Measurements from ENCODE around the gene CLK2. TPM values are rescaled to one million over a fixed set of nuclear protein-coding genes. Genes with fewer than 3 reads are reported as not detected.

CLK2 gene
- total and polyA plus RNA-seq, 2 of the 13 experiments (the other 11 are each of a cell fraction or from before 2014, with no cell fraction given), result 20.1 to 73.5 TPM

DNA sequence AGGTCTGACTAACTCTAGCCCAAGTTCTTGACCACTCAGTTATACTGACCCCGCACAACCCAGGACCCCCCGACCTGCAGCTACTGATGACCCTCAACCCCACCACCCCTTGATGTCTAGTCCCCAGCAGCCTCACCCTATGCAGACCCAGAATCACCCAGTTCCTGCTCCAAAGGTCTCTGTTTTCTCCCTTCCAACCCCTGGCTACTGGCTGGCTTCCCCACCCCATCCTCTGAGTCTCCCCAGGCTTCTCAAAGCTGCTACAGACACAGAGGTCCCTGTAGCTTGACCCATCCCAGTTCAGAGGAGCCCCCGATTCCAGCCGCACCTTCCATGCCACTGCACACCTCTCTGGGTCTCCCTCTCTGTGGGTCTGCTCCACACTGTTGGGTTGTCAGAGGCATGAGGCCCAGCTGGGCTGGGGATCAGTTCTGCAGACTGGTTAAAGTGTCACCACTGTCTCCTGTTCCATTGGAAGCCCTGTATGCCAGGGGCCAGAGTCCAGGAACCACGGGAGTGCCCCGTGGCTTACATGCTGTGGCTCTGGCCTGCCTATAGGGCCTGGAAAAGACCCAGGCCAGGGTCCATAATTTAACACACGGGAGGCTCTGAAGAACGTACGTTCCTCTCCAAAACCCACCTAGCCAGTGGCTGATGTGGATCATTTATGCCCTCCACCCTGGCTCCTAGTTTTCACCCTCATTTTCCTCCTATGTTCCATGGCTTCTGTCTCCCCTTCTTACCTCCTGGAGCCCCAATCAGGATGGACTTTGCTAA is 27.4 kb upstream of the CLK2 start (continued):
- TF ChIP-seq, protein P1, sequence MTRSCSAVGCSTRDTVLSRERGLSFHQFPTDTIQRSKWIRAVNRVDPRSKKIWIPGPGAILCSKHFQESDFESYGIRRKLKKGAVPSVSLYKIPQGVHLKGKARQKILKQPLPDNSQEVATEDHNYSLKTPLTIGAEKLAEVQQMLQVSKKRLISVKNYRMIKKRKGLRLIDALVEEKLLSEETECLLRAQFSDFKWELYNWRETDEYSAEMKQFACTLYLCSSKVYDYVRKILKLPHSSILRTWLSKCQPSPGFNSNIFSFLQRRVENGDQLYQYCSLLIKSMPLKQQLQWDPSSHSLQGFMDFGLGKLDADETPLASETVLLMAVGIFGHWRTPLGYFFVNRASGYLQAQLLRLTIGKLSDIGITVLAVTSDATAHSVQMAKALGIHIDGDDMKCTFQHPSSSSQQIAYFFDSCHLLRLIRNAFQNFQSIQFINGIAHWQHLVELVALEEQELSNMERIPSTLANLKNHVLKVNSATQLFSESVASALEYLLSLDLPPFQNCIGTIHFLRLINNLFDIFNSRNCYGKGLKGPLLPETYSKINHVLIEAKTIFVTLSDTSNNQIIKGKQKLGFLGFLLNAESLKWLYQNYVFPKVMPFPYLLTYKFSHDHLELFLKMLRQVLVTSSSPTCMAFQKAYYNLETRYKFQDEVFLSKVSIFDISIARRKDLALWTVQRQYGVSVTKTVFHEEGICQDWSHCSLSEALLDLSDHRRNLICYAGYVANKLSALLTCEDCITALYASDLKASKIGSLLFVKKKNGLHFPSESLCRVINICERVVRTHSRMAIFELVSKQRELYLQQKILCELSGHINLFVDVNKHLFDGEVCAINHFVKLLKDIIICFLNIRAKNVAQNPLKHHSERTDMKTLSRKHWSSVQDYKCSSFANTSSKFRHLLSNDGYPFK (CRISPR knock-in tag; IDR thresholded peaks at IDR 0.05; ENCODE audit: borderline replicate concordance), result peak; percentile 71; the same call in 1 of the 2 replicates
- TF ChIP-seq SOX6 (IDR thresholded peaks at IDR 0.05) (no peak), SOX6 (CRISPR knock-in tag; IDR thresholded peaks at IDR 0.05) (peak; percentile 80), HNRNPH1 (optimal IDR thresholded peaks at IDR 0.05; ENCODE audit: low read depth, low read length) (no peak), PHF21A (CRISPR knock-in tag; IDR thresholded peaks at IDR 0.05) (peak; percentile 95), PCBP2 (optimal IDR thresholded peaks at IDR 0.05; ENCODE audit: low read depth, low read length, poor library complexity, severe bottlenecking) (no peak), RARG (CRISPR knock-in tag; IDR thresholded peaks at IDR 0.05; ENCODE audit: low read depth) (0 out of 2 replicates have a peak, but pooled peaks have one; percentile 59), ZNF333 (CRISPR knock-in tag; IDR thresholded peaks at IDR 0.05; ENCODE audit: borderline replicate concordance) (no peak), ZMYM3 (CRISPR knock-in tag; IDR thresholded peaks at IDR 0.05) (peak; percentile 64), KDM3A (CRISPR knock-in tag; IDR thresholded peaks at IDR 0.05; ENCODE audit: low read depth) (peak; percentile 89; the same call in 1 of the 2 replicates), SP2 (CRISPR knock-in tag; IDR thresholded peaks at IDR 0.05) (no peak), HOXA3 (CRISPR knock-in tag; IDR thresholded peaks at IDR 0.05) (peak; percentile 87), ZNF652 (CRISPR knock-in tag; IDR thresholded peaks at IDR 0.05; ENCODE audit: borderline replicate concordance, low read depth) (peak; percentile 67), ZNF121 (CRISPR knock-in tag; IDR thresholded peaks at IDR 0.05) (no peak), TOPORS (CRISPR knock-in tag; IDR thresholded peaks at IDR 0.05) (peak; percentile 60; the same call in 1 of the 2 replicates), PHB2 (IDR thresholded peaks at IDR 0.05; ENCODE audit: partially characterized antibody) (no peak), PPARG (CRISPR knock-in tag; conservative IDR thresholded peaks at IDR 0.05) (peak; percentile 86), SMARCC2 (IDR thresholded peaks at IDR 0.05) (no peak), FOSL2 (CRISPR knock-in tag; IDR thresholded peaks at IDR 0.05) (peak; percentile 43), FOXA1 (IDR thresholded peaks at IDR 0.05) (no peak), FOXA1 (CRISPR knock-in tag; IDR thresholded peaks at IDR 0.05) (0 out of 2 replicates have a peak, but pooled peaks have one; percentile 10)
- TF ChIP-seq, protein P2, sequence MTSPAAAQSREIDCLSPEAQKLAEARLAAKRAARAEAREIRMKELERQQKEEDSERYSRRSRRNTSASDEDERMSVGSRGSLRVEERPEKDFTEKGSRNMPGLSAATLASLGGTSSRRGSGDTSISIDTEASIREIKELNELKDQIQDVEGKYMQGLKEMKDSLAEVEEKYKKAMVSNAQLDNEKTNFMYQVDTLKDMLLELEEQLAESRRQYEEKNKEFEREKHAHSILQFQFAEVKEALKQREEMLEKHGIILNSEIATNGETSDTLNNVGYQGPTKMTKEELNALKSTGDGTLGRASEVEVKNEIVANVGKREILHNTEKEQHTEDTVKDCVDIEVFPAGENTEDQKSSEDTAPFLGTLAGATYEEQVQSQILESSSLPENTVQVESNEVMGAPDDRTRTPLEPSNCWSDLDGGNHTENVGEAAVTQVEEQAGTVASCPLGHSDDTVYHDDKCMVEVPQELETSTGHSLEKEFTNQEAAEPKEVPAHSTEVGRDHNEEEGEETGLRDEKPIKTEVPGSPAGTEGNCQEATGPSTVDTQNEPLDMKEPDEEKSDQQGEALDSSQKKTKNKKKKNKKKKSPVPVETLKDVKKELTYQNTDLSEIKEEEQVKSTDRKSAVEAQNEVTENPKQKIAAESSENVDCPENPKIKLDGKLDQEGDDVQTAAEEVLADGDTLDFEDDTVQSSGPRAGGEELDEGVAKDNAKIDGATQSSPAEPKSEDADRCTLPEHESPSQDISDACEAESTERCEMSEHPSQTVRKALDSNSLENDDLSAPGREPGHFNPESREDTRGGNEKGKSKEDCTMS (CRISPR knock-in tag; conservative IDR thresholded peaks at IDR 0.05), result no peak
- TF ChIP-seq, protein P3, sequence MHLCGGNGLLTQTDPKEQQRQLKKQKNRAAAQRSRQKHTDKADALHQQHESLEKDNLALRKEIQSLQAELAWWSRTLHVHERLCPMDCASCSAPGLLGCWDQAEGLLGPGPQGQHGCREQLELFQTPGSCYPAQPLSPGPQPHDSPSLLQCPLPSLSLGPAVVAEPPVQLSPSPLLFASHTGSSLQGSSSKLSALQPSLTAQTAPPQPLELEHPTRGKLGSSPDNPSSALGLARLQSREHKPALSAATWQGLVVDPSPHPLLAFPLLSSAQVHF (CRISPR knock-in tag; IDR thresholded peaks at IDR 0.05), result no peak
- TF ChIP-seq, protein P4, sequence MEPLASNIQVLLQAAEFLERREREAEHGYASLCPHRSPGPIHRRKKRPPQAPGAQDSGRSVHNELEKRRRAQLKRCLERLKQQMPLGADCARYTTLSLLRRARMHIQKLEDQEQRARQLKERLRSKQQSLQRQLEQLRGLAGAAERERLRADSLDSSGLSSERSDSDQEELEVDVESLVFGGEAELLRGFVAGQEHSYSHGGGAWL (CRISPR knock-in tag; IDR thresholded peaks at IDR 0.05), result peak; percentile 80
- TF ChIP-seq, protein P5, sequence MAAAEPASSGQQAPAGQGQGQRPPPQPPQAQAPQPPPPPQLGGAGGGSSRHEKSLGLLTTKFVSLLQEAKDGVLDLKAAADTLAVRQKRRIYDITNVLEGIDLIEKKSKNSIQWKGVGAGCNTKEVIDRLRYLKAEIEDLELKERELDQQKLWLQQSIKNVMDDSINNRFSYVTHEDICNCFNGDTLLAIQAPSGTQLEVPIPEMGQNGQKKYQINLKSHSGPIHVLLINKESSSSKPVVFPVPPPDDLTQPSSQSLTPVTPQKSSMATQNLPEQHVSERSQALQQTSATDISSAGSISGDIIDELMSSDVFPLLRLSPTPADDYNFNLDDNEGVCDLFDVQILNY (CRISPR knock-in tag; conservative IDR thresholded peaks at IDR 0.05), result no peak

Measured in HepG2 (cell line).